Type B pancreatic cell (in vitro differentiated cells): Measurements from ENCODE around the gene LIMK2. TPM values are rescaled to one million over a fixed set of nuclear protein-coding genes. Genes with fewer than 3 reads are reported as not detected.
"Not testable (repeated sequence)": the region's sequence is repeated elsewhere in the genome, so short reads cannot be mapped to it uniquely, and the experiment has no call there.

ENCODE experiments used
- DNase-seq: peaks from one replicate; pipeline ENCODE4 v3.0.0; 2021; ENCODE audit warnings: mixed read lengths; ENCODE audit not compliant: unreplicated experiment; ENCODE audit errors: extremely low spot score
- H3K27ac Mint-ChIP-seq: 2 replicates; pipeline ENCODE4 v1.8.0; 2021; ENCODE audit warnings: mild to moderate bottlenecking, mixed read lengths
- H3K27me3 Mint-ChIP-seq: 2 replicates; pipeline ENCODE4 v1.8.0; 2021; ENCODE audit warnings: mixed read lengths
- H3K36me3 Mint-ChIP-seq: 2 replicates; pipeline ENCODE4 v1.8.0; 2021; ENCODE audit warnings: mixed read lengths
- H3K4me1 Mint-ChIP-seq: one replicate; pipeline ENCODE4 v1.8.0; 2021; ENCODE audit warnings: mixed read lengths; ENCODE audit not compliant: unreplicated experiment
- H3K4me3 Mint-ChIP-seq: 2 replicates; pipeline ENCODE4 v1.8.0; 2021; ENCODE audit warnings: mild to moderate bottlenecking, mixed read lengths
- H3K9me3 Mint-ChIP-seq: 2 replicates; pipeline ENCODE4 v1.8.0; 2021; ENCODE audit warnings: mixed read lengths
- total RNA-seq: library from RNA; stranded (reverse); gene quantifications from 2 replicates; pipeline ENCODE4 v1.2.1, GENCODE V29; 2021; ENCODE audit warnings: low replicate concordance
- TF ChIP-seq, protein P1 (sequence below): fragments of 200-600 bp; sonication (generic); conservative IDR thresholded peaks from 2 replicates; pipeline ENCODE4 v1.5.0; 2021; ENCODE audit warnings: antibody characterized with exemption, mild to moderate bottlenecking

Gene LIMK2
- total RNA-seq, 1 donor from 2014 or later, result 46.6 TPM

DNA sequence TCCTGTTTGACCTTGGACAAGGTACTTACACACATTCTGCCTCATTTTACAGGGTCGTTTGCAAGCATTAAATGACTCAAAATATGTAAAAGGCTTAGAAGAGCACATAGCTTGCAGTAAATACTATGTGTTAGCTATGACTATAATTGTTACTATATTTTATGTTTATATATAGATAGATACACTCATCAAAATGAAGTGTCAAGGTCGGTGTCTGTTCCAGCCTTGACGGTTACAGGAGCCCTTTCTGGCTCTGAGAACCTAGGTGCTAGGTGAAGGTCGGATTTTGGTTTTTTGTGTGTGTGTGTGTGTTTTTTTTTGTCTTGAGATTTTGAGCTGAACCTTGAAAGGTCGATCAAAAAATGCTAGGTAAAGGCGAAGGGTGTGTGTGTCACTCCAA, 24.5 kb upstream of the LIMK2 start:
- TF ChIP-seq, protein P1, sequence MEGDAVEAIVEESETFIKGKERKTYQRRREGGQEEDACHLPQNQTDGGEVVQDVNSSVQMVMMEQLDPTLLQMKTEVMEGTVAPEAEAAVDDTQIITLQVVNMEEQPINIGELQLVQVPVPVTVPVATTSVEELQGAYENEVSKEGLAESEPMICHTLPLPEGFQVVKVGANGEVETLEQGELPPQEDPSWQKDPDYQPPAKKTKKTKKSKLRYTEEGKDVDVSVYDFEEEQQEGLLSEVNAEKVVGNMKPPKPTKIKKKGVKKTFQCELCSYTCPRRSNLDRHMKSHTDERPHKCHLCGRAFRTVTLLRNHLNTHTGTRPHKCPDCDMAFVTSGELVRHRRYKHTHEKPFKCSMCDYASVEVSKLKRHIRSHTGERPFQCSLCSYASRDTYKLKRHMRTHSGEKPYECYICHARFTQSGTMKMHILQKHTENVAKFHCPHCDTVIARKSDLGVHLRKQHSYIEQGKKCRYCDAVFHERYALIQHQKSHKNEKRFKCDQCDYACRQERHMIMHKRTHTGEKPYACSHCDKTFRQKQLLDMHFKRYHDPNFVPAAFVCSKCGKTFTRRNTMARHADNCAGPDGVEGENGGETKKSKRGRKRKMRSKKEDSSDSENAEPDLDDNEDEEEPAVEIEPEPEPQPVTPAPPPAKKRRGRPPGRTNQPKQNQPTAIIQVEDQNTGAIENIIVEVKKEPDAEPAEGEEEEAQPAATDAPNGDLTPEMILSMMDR, result no peak
- Mint-ChIP-seq H3K9me3 (no peaks in the 10 kb centered on the region), H3K27ac (no peak overlapping the region), H3K4me1 (peaks cover 4% of the 10 kb centered on the region), H3K27me3 (no peaks in the 10 kb centered on the region), H3K36me3 (peaks cover 13% of the 10 kb centered on the region), H3K4me3 (no peak overlapping the region)
- DNase-seq, result no peak

DNA sequence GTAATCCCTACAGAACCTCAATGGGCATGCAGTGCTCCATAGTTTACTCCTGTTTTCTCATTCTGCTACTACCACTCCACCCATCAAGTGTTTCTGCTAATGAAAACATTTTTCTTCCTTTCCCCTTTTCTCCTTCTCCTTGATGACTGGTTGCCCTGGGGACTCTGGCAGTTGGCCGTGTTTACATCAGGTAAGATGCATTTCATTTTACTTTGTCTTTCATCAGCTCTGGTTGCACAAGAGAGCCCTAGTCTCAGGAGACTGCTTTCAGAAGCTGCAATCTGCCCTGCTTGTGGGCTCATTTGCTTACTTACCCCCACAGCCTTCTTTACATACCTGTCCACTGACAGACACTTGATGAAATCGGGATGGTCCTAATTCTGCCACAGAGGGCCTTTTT, 19.6 kb upstream of the LIMK2 start:
- Mint-ChIP-seq H3K36me3 (peaks cover 17% of the 10 kb centered on the region), H3K4me3 (peak overlapping the region; percentile 26), H3K9me3 (no peaks in the 10 kb centered on the region), H3K4me1 (peaks cover 5% of the 10 kb centered on the region), H3K27ac (peak overlapping the region; percentile 62), H3K27me3 (no peaks in the 10 kb centered on the region)
- TF ChIP-seq, protein P1, result no peak
- no peak for DNase-seq

DNA sequence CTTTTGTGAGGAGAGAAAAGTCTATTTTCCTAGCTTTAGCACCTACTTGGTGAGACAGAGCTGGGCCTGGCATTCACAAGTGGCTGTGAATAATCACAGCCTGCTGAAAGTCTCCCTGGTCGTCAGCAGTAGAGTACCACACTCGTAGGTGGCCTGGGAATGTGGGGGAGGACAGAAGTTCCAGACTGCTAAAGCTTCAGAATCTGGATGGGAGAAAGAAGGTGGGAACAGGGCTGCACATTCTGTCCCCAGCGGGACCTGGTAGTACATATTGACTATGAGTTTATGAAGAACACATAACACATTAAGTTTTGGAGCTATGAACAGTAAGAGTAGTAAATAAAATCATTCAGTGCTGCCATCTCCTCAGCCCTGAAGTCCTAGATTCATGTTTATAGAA, 19.0 kb upstream of the LIMK2 start:
- peak overlapping the region; percentile 3 for H3K4me3 Mint-ChIP-seq
- H3K36me3 Mint-ChIP-seq, result peaks cover 14% of the 10 kb centered on the region
- TF ChIP-seq, protein P1, result no peak
- H3K4me1 Mint-ChIP-seq, result peaks cover 5% of the 10 kb centered on the region
- no peaks in the 10 kb centered on the region for H3K27me3 Mint-ChIP-seq
- no peak for DNase-seq
- no peaks in the 10 kb centered on the region for H3K9me3 Mint-ChIP-seq
- peak overlapping the region; percentile 62 for H3K27ac Mint-ChIP-seq

DNA sequence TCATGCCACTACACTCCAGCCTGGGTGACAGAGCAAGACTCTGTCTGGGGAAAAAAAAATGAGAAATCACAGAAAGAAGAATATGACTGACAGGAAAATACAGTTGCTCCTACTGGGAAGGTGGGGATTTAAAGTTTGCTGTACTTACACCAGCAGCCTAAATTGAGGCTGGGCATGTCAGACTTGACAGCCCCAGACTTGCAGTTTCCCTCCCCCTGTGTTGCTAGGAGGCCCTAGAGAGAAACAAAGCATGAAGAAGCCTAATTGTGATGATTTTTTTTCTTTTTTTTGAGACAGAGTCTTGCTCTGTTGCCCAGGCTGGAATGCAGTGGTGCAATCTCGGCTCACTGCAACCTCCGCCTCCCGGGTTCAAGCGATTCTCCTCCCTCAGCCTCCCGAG, 17.4 kb upstream of the LIMK2 start:
- not testable (repeated sequence) for H3K27me3 Mint-ChIP-seq, H3K4me3 Mint-ChIP-seq, DNase-seq, H3K27ac Mint-ChIP-seq, H3K9me3 Mint-ChIP-seq, H3K4me1 Mint-ChIP-seq
- H3K36me3 Mint-ChIP-seq, result peaks cover 14% of the 10 kb centered on the region

DNA sequence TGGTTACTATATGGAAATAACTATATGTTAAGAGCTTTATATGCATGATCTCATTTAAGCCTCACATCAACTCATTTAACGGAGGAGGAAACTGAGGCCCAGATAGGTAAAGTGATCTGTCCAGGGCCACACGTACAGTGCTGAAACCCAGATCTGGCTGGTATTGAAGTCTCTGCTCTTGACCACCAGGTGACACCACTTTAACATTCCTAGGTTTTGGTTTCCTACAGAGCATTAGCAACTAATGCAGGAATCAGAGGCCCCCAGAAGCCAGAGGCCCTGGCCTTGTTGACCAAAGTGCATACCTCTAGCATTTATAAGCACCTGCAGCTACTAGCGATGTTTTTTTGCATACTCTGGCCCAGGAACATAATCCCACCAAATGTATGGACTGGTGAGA, 12.9 kb upstream of the LIMK2 start:
- TF ChIP-seq, protein P1, result peak; percentile 17
- no peak for DNase-seq
- H3K9me3 Mint-ChIP-seq, result no peaks in the 10 kb centered on the region
- no peak overlapping the region for H3K27ac Mint-ChIP-seq
- H3K36me3 Mint-ChIP-seq, result peaks cover 14% of the 10 kb centered on the region
- no peaks in the 10 kb centered on the region for H3K4me1 Mint-ChIP-seq
- H3K4me3 Mint-ChIP-seq, result no peak overlapping the region
- no peaks in the 10 kb centered on the region for H3K27me3 Mint-ChIP-seq

DNA sequence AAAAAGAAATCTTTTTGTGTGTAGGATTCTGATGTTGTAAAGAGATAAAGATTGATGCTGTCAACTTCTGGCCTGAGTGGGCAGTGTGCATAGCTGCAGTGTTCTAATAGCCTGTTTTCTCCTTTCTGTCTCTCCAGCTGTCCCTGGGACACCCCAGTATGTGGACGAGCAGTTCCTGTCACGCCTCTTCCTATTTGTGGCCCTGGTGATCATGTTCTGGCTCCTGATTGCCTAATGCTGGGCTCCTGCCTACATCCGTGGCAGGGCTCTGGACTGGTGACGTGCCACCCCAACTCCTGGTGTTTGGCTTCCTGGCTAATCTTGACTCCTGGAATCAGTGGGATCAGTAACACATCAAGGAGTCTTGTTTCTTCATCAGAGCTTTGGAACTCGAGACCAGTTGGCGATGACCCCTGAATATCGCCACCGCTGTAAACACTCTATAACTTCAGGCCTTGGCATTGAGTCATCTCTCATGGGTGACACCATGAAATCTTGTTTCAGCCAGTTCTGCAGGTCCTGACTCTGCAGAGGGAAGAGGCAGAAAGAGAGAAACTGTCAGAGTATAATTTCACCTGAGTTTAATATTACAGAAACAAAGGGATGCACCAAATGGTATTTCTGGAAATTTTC, 7.6 kb upstream of the LIMK2 start:
- Mint-ChIP-seq H3K36me3 (peaks cover 24% of the 10 kb centered on the region), H3K27ac (peak overlapping the region; percentile 93), H3K4me3 (peak overlapping the region; percentile 81)
- not testable (repeated sequence) for H3K4me1 Mint-ChIP-seq, H3K9me3 Mint-ChIP-seq, DNase-seq, H3K27me3 Mint-ChIP-seq

DNA sequence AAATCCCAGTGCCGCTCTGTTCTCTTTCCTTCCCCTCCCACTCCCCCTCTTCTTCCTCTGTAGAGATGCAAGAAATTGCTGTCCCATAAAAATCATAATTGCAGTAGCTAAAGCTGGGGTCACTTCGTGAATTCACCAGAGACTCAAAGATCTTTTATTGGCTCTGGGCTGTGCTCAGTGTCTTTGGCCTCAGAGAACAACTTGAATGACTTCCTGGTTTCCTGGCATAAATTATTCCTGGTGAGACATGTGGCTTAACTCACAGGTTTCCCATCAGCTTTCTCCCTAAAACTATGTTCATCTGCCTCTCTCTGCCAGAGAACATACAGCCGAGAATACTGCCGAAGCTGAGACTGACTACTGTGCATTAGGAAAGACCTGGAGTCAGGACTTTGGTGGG, 7.0 kb upstream of the LIMK2 start:
- H3K27me3 Mint-ChIP-seq, H3K9me3 Mint-ChIP-seq, DNase-seq, H3K4me1 Mint-ChIP-seq, H3K27ac Mint-ChIP-seq, H3K4me3 Mint-ChIP-seq: not testable (repeated sequence)
- peaks cover 27% of the 10 kb centered on the region for H3K36me3 Mint-ChIP-seq

DNA sequence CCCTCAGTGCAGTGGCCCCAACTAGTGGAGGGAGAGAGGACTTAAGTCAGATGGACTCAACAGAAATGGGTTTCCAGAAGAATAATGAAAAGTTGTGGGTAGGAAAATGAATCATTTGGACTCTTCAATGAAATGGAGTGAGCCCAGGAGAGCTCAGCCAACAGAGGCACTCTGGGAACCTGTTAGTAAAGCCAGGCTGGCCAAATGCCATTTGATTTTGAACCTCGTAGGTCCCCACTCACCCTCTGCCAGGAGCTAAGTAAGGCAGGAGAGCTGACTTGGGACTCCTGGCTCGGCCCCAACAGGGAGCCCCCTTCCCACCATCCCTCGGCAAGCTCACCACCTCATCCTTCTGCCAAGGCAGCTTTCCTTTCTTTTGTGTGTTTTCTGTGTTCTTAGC, 5.6 kb upstream of the LIMK2 start:
- Mint-ChIP-seq H3K36me3 (peaks cover 27% of the 10 kb centered on the region), H3K27ac (peak overlapping the region; percentile 96)
- not testable (repeated sequence) for H3K9me3 Mint-ChIP-seq, DNase-seq, H3K4me3 Mint-ChIP-seq, H3K27me3 Mint-ChIP-seq, H3K4me1 Mint-ChIP-seq
